Stimulated activated CD8-positive, alpha-beta memory T cell treated with anti-CD3 and anti-CD28 coated beads, Interleukin-12 subunit alpha, Interleukin-12 subunit beta, amount 100 ng/mL, for 24 hours (primary cell): ENCODE results near the gene MYLK2.
"Not testable (repeated sequence)": the region's sequence is repeated elsewhere in the genome, so short reads cannot be mapped to it uniquely, and the experiment has no call there.

Experiments used
- DNase-seq: peaks from one replicate; pipeline ENCODE4 v3.0.0-alpha.2; 2020; ENCODE audit errors: extremely low read depth

The MYLK2 gene

DNA sequence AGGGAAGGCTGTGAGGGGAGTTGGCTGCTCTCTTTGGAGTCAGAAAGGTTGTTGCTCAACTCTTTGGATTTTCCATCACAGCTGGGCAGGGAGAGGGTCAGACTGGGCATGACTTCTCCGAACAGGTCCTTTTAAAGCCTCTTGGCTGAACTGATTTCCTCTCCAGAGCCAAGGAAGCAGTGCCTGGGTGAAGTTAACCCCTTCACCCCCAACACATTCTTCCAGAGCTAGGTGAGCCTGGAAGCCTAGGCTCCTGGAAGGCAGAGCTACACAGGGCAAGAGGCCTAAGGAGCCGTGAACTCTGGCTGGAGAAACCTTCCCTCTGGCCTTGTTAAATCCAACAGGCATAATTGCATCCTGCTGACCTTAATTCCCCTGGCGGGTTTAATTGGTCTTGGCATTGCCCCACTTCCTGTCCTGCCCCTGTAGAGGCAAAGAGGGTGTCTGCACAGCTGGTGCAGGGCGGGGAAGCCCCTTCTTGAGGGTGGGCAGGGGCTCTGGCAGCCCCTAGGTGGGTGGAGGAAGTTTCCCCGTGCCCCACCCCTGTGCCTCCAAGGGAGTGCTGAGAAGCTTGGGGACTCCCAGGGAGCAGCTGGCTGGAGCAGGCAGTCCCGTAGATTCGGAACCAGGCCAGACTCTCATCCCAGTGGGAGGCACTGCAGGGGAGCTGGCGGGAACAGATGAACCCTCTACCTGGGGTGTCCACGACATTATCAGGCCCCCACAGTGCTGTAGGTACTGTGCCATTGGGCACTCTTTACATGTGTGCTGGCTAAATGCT is 3.6 kb upstream of the MYLK2 start:
- no peak for DNase-seq

DNA sequence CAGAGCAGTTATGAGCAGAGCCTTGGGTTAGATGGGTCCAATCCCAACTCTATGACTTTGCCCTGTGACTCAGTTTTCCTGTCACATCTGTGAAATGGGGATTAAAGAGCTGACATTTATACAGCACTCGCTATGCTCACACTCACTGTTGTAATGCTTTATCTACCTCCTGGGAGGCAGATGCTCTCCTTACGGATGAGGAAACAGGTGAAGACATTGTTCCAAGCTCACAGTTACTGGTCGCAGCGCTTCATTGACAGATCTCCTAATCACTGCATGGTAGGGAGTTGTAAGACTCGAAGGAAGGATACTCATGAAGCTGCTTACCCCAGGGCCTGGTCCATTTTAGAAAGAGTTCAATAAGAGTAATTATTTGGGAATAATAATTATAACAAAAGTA is 2.9 kb upstream of the MYLK2 start:
- no peak for DNase-seq

GRCh38 chr20:31817461-31817860 is 1.7 kb upstream of the MYLK2 start:
- no peak for DNase-seq

DNA sequence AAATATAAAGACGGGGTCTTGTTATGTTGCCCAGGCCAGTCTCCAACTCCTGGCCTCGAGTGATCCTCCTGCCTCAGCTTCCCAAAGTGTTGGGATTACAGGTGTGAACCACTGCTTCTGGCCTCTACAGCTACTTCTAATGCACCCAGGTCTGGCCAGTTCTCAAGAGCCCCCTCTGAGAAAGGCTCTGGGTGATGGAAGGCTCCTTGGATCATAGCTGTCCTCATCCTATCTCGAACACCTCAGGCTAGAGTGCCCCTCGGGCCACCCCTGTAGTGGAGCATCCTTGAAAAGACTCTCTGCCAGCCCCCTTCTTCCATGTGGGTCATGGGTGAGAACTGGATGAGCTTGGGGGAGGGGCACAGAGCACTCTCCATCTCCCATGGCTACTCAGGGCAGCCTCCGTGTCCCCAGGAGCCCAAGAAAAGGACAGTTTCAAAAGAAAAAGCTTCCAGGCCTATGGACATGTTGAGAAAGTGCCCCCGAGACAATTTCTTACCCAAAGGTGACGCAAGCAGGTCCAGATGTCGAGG is 714 bp upstream of the MYLK2 start:
- DNase-seq: no peak

GRCh38 chr20:31820228-31820627 is 1.1 kb downstream of the MYLK2 start:
- no peak for DNase-seq

DNA sequence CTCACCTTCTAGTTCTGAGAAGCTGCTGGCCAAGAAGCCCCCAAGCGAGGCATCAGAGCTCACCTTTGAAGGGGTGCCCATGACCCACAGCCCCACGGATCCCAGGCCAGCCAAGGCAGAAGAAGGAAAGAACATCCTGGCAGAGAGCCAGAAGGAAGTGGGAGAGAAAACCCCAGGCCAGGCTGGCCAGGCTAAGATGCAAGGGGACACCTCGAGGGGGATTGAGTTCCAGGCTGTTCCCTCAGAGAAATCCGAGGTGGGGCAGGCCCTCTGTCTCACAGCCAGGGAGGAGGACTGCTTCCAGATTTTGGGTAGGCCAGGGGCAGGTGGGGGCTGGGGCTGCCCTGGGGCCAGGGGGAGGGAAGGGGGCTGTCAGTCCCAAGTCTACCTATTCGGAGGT is 2.3 kb downstream of the MYLK2 start:
- DNase-seq: no peak

DNA sequence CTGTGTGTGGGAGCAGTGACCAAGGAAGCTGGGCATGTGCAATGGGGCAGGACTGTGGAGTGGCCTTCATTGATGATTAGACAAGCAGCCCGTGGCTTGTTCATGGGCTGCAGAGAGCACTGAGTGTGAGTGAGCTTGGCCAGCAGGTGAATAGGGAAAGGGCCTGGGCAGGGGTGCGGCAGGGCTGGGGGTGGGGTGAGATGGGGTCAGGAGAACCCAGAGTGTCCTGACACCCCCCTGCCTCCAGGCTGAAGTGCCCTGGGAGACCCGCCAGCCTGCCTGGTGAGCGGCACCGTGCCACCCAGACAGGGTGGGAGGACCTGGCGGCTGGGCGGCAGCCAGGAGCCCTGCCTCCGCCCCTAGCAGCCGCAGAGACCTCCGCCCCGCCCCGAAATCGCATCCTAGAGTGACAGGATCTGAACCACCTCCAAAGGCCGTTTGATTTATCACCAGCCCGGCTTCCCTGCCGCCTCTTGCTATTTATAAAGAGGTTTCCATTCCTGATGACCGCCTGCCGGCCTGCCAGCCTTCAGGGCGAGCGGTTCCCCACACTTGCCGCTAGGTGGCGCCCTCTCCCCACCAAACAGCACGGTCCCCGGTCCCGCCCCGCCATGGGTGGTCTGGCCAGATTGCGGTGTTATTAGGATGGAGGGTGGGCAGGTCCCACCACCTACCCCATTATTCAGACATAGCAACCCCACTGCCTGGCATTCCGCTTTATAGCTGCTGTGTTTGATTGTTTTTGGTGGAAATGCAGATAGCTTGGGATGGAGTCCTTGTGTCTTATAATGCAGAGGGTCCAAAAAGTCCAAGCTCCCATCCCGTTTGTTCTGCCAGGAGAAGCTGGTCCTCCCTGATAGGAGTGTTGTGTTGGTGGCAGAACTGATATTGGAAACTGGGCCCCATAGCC is 3.5 kb downstream of the MYLK2 start:
- peak; percentile 42 for DNase-seq

GRCh38 chr20:31823360-31824124 is 4.4 kb downstream of the MYLK2 start:
- DNase-seq: no peak

- DNase-seq: no peak
Measured at GRCh38 chr20:31824125-31824485, 4.9 kb downstream of the MYLK2 start.

DNA sequence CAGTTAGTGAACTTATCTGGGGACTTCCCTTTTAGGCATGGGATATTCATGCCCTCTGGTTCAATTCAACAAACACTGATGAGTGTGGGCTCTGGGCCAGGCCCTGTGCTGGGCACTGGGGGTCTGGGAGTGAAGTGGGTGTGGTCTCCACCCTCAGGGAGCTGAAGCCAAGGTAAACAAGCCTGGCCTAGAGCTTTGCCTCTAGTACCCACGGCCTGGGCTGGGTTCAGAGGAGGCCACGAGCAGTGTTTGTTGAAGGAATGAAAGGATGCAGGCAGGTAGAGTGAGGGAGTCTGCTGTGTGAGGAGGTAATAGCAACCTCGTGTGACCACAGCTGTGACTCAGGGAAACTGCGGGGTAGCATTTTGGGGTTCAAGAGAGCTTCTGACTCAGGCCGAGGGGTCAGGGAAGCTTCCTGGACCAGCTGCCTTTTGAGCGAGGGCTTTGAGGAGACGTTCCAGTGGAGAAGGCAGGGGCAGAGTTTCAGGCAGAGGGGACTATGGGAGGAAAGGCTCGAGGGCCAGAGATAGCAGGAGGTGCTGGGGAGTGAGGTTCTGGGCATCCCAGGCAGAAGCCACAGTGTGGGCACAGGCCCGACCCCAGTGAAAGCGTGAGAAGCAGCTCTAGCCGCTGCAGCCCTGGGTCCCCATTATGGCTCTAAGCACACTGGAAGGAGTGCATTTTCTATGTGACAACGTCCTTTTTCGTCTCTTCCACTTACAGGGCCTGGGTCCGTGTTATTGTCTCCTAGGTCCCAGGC is 5.6 kb downstream of the MYLK2 start:
- no peak for DNase-seq

- no peak for DNase-seq
Measured at GRCh38 chr20:31826074-31826473, 6.9 kb downstream of the MYLK2 start.

DNA sequence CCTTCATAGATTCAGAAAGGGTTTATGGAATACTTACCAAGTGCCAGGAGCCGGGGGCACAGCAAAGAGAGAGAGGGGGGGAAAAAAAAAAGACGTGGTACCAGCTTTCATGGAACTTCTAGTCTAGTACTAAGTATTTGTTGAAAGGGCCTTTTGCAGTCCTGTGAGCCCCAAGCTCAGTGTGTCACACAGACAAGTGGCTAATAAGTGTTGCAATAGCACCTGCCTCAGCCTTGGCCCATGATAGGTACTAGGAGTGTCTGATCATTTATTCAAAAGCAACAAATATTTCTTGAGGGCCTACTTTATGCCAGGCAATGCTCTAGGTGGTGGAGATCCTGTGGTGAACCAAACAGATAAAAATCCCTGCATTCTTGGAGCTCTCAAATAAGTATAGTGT is 7.9 kb downstream of the MYLK2 start:
- DNase-seq: no peak

DNA sequence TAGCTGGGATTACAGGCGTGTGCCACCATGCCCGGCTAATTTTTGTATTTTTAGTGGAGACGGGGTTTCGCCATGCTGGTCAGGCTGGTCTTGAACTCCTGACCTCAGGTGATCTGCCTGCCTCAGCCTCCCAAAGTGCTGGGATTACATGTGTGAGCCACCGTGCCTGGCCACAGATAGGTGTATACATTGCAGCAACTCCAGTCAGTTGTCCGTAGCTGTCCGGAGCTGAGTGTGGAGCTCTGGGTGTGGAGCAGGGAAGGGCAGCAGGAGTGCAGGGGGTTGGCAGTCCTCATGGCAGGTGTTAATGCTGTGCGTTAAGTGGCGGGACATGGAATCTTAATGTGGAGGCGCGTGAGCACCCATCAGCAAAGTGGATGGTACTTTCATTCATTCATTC is 8.9 kb downstream of the MYLK2 start:
- DNase-seq: not testable (repeated sequence)

- no peak for DNase-seq
Measured at GRCh38 chr20:31829731-31830130, 10.6 kb downstream of the MYLK2 start.

DNA sequence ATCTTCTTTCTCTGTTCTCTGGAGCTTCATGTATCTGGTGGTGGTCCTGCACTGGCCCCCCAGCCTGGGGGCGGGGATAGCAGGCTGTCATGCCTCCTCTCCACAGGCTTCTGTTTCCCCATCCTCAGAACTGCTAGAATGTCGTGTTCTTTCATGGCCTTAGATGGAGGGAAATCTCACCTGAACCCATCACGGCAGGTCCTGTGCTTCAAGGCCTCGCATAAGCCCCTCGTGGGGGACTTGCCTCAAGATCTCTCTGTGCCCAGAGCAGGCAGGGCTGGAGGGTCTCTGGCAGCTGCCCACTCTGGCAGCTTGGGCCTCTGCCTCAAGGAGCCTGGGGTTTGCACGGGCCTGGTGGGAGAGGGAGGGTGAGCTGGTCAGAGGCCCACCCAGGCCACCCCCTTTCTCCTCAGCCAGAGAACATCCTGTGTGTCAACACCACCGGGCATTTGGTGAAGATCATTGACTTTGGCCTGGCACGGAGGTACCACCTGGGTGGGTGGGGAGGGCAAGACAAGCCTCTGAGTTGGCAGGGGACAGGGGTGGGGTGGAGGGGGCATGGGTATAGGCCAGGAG is 11.3 kb downstream of the MYLK2 start:
- no peak for DNase-seq

DNA sequence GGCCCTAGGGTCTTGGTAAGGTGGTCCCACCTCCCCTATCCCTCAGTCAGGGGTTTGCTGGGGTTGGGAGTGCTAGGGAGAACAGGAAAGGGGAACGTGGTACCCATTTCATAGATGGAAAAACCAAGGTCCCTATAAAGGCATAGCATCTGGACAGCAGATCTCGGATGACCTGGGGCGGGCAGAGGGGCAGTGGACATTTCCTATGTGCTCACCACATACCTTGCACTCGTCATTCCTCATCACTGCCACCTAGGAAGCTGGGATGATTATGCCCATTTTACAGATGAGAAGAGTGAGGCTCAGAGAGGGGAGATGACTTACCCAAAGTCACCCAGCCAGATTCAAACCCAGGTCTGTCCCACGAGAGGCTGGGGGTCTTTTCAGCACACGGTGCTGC is 12.1 kb downstream of the MYLK2 start:
- no peak for DNase-seq

DNA sequence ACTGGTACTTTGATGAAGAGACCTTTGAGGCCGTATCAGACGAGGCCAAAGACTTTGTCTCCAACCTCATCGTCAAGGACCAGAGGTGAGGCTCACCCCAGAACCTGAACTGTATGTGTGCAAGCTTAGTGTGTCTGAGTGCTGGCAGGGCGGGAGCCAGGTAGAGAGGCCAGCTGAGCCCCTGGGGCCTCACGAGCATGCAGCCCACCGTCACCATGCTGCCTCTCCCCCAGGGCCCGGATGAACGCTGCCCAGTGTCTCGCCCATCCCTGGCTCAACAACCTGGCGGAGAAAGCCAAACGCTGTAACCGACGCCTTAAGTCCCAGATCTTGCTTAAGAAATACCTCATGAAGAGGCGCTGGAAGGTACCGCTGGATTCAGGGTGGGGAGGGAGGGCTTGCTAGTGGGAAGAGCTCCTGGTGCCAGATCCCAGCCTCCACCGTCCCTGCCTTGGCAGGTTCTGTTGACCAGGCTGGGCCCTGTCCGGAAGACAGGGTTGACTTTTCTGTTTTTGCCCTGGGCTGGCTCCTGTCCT is 12.7 kb downstream of the MYLK2 start:
- DNase-seq: no peak

- DNase-seq: peak; percentile 24
Measured at GRCh38 chr20:31833130-31833930, 14.2 kb downstream of the MYLK2 start.

- no peak for DNase-seq
Measured at GRCh38 chr20:31833931-31834521, 14.9 kb downstream of the MYLK2 start.
